LNCAP (cell line): ENCODE results near the gene PLA2G6.

Experiments used
- TF ChIP-seq, protein P1 (sequence below): fragments of 450-650 bp; IDR thresholded peaks from 2 replicates; pipeline ENCODE4 v1.5.1; 2017; ENCODE audit warnings: mild to moderate bottlenecking

Gene PLA2G6

DNA sequence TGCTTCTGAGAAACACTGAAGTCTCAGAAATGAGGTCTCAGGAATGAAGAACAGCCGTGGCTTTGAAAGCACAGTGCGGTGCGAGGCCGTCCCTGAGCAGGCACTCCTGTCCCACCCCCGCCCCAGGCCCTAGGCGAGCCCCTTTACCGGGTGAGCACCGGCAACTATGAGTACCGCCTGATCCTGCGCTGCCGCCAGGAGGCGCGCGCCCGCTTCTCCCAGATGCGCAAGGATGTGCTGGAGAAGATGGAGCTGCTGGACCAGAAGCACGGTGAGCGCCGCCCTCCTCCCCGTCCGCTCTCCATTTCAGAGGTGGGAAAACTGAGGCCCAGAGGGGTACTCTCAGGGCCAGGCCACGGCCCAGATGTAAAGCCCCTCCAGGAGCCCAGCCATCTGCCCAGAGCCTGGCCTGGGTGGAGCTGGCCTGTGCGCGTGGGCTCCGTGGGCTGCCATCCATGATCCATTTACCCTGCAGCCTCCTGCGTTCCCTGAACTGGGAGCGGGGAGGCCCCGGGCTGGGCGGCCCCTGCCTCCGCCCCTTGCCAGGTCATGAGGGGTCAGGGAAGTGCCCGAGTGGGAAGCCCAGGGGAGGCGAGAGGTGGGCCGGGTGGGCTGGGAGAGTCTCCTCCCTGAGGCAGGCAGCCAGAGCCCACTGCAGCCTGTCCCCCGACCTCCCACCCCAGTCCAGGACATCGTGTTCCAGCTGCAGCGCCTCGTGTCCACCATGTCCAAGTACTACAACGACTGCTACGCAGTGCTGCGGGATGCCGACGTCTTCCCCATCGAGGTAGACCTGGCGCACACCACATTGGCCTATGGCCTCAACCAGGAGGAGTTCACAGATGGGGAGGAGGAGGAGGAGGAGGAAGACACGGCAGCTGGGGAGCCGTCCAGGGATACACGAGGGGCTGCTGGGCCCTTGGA, 107.2 kb downstream of the PLA2G6 start:
- TF ChIP-seq, protein P1, sequence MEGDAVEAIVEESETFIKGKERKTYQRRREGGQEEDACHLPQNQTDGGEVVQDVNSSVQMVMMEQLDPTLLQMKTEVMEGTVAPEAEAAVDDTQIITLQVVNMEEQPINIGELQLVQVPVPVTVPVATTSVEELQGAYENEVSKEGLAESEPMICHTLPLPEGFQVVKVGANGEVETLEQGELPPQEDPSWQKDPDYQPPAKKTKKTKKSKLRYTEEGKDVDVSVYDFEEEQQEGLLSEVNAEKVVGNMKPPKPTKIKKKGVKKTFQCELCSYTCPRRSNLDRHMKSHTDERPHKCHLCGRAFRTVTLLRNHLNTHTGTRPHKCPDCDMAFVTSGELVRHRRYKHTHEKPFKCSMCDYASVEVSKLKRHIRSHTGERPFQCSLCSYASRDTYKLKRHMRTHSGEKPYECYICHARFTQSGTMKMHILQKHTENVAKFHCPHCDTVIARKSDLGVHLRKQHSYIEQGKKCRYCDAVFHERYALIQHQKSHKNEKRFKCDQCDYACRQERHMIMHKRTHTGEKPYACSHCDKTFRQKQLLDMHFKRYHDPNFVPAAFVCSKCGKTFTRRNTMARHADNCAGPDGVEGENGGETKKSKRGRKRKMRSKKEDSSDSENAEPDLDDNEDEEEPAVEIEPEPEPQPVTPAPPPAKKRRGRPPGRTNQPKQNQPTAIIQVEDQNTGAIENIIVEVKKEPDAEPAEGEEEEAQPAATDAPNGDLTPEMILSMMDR: no peak

DNA sequence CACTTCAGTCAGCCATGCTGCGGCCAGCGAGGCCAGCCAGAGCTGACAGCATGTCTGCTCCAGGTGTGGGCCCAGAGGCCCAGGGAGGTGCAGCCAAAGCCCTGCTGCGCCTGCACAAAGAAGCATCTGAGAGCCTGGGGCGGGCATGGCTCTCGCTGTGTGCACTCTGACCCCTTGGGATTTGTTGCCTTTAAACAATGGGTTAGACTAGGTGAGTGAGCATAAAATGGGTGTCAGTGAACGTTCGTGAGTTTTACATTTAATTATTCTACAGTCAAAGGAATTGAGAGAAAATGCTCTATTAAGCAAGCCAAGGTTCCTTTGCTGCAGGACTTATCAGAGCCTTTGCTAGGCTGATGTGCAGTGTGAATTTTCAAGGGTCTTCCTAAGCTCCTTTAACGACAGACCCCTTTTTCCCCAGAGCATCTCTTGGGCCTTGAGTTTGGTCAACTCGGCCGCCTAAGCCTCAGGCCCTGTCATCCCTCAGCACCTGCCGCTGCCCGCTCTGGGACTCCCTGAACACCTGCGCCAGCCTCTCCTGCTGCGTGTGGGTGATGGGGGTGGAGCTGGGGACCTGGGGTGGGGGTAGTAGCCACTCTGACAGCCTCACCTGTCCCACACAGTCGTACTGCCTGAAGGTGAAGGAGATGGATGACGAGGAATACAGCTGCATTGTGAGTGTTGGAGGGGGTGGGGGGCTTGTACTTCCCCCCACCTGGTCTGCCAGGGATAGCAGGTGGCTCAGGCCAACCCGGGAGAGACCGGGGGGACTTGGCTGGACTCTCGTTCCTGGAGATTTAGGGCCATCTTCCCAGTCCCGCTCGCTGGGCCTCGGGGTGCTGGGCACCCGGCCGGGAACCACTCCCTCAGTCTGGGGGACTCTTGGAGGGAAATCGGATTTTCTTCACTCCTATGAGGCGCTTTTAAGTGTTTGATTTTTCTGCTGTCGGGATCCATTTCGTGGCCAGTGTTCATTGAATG, 108.2 kb downstream of the PLA2G6 start:
- TF ChIP-seq, protein P1: no peak

DNA sequence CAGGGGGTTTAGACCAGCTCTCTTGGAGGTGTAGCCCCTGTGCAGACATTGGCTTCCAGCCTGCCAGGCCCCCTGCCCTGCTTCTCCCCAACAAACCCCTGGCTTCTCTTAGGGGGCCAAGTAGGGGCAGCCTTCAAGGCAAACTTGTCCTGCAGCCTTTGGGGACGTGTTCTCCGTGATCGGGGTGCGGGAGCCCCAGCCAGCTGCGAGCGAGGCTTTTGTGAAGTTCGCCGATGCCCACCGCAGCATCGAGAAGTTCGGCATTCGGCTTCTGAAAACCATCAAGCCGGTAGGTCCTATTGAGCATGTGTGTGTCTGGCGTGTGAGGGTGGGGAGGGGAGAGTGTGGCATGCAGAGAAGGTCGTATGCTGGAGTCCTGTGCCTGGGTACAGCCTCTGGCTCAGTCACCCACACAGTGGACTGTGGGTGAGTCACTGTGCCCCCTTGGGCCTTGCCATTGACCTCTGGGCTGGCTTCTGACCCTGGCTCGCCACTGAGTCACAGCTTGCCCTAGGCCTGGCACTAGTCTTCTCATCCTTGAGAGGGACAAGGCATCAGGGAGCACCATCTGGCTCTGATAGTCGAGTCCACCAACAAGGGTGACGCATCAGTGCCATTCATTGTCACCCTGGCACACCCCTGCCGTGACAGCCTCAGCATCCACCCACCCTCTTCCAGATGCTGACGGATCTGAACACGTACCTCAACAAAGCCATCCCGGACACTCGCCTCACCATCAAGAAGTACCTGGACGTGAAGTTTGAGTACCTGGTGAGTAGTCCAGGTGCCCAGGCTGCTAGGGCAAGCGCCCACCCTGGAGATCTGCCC, 109.1 kb downstream of the PLA2G6 start:
- TF ChIP-seq, protein P1: no peak

DNA sequence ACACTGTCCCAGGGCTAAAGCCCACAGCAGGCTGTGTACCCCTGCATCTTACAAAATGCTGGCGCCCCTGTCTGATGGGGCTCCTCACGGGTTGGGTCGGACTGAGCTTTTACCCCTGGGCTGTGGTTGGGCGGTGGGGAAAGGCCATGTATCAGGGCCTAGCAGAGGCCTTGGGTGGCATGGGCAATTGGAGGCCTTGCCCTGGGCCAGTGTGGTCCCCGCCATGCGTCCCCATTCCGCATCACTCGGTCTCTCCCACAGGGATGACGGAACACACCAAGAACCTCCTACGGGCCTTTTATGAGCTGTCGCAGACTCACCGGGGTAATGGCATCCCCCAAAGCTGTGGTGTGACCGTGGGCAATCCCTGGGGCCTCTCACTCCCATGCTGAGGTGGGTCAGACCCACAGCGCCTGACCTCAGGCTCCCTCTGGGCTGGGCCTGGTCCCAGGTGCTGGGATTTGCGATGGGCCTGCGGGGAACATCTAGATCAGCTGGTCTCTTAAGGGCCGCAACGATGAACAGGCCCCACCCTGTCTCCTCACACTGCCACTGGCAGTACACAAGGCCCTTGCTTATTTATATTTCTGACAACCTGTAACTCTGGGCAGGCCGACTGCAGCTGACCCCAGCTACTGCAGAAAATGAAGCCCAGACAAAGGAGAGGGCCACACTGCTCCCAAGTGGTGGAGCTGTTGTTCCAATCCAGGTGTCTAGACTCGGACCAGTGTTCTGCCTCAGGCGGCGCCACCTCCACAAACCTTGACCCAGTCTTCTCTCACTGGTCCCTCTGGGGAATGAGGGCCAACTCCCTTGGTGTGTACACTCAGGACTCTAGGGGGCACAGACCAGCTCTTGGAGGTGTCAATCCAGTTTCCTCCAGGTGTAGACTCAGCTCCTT, 110.0 kb downstream of the PLA2G6 start:
- TF ChIP-seq, protein P1: no peak

DNA sequence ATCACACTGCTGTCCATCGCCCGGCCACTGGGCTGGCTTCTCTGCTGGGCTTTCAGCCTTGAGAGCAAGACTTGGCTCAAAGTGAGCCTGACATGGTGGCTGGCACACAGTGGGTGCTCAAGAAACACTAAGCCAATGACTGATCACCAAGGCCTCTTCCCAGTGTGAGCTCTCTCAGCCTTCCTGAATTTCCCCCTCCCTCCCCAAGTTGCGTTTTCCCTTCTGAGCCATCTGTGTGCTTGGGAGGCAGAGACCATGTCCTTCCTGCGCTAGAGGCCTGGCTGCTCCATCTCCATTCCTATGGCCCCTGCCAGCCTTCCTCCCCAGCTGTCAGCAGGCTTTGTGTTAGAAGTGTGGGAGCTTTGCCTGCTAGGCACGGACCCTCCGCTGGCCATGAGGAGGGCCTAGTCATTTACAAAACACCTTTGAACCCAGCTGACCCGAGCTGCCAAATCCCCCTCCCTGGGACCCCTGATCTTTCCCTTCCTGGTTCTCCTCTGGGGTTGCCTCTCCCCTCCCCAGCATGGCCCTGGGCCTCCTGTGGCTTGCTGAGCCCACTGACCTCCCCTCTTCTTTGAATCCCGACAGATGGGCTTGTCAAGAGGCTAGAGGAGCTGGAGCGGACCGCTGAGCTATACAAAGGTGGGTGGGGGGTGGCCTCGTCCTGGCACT, 111.2 kb downstream of the PLA2G6 start:
- TF ChIP-seq, protein P1: no peak
